GM19043 (cell line): Measurements from ENCODE around the gene TEKTIP1.
"Not testable (repeated sequence)": the region's sequence is repeated elsewhere in the genome, so short reads cannot be mapped to it uniquely, and the experiment has no call there.

Experiments
- ATAC-seq: cut with Tn5 transposase; IDR thresholded peaks from one replicate; pipeline ENCODE4 v1.9.1; 2021; ENCODE audit warnings: low read depth; ENCODE audit not compliant: unreplicated experiment

Gene TEKTIP1

GRCh38 chr19:3555653-3556422 lies 16.9 kb downstream of the TEKTIP1 start:
- no peak for ATAC-seq

DNA sequence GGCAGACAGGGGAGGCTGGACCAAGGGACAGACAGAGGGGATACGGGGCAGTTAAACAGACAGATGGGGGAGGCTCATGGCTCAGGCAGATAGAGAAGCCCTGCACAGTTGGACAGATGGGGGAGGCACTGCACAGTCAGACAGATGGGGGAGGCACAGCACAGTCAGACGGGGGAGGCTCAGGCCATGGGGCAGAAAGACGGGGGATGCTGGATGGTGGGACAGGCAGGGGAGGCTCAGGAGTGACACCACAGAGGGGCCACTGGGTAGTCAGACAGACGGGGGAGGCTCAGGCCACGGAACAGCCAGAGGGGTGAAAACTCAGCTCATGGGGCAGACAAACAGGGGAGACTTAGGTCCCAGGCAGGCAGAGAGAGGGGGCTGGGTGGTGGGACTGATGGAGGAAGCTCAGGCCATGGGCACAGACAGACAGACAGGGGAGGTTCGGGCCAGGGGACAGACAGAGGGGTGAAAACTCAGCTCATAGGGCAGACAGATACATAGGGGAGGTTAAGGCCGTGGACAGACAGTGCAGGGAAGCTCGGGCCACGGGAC lies 17.5 kb downstream of the TEKTIP1 start:
- ATAC-seq: no peak

- ATAC-seq: peak; percentile 8
Observed at GRCh38 chr19:3556978-3557460, 18.0 kb downstream of the TEKTIP1 start.

- peak; percentile 72 for ATAC-seq
Observed at GRCh38 chr19:3557461-3558248, 18.7 kb downstream of the TEKTIP1 start, which contains the start of gene MFSD12. MFSD12 (minus strand) TSS chr19:3557586; CDS start chr19:3557403, 183 bp downstream.

DNA sequence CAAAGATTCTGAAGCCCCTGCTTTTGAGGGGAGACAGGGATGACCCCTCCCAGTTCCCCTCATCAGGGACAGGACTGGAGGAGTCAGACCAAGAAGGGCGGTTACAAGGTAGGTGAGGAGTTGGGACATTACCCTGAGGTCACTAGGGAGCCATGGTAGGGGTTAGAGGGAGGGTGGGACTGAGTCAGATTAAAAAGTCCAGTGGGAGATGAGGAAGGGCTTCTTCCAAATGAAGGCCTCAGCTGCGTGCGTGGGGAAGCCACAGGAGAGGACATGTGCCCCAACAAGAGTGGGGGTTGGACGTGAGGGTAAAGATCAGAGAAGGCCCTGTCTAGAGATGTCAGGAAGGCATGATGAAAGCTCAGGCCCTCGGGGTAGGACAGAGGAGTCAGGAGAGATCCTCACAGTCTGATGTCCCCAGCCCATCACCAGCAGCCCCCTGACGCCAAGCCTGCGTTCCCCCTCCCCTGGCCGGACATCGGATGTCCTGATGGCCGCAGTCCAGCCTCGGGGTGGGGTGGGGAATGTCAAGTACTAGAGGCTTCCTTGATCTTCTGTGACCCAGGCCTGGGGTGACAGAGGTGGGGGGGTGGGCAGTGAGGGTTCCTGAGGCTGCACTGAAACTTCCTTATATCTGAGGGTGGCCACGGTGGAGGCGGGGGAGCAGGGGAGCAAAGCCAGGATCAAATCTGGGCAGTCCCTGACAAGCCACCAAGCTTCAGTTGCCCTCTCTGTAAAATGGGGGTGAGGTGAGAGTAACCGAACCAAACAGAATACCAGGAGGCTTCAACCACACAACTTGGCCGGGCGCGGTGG lies 24.9 kb downstream of the TEKTIP1 start:
- ATAC-seq: no peak

GRCh38 chr19:3565139-3565538 lies 26.2 kb downstream of the TEKTIP1 start:
- ATAC-seq: no peak

DNA sequence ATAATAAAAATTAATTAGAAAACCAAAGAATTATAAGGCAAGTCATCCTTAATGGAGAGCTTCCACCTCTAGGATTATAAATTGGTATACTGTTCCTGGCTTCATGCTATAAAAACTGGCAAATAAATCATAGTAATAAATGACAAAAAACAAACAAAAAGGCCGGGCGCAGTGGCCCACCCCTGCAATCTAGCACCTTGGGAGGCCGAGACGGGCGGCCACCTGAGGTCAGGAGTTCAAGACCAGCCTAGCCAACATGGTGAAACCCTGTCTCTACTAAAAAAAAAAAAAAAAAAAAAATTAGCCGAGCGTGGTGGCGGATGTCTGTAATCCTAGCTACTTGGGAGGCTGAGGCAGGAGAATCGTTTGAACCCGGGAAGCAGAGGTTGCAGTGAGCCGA lies 31.1 kb downstream of the TEKTIP1 start:
- not testable (repeated sequence) for ATAC-seq

DNA sequence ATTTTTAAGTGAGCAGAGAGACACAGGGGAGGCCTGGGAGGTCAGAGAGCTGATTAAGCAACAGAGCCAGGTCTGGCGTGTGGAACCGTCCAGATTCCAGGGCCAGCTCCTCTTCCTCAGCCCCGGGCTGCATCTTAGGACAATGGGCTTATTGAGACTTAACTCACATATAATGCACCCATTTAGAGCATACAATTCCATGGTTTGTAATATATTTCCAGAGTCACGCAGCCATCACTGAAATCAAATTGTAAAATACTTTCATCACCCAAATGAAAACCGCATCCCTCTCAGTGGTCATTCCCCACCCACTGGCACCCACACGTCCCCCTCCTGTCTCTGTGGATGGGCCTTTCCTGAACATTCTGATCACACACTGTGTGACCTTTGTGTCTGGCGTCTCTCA lies 31.6 kb downstream of the TEKTIP1 start:
- no peak for ATAC-seq

DNA sequence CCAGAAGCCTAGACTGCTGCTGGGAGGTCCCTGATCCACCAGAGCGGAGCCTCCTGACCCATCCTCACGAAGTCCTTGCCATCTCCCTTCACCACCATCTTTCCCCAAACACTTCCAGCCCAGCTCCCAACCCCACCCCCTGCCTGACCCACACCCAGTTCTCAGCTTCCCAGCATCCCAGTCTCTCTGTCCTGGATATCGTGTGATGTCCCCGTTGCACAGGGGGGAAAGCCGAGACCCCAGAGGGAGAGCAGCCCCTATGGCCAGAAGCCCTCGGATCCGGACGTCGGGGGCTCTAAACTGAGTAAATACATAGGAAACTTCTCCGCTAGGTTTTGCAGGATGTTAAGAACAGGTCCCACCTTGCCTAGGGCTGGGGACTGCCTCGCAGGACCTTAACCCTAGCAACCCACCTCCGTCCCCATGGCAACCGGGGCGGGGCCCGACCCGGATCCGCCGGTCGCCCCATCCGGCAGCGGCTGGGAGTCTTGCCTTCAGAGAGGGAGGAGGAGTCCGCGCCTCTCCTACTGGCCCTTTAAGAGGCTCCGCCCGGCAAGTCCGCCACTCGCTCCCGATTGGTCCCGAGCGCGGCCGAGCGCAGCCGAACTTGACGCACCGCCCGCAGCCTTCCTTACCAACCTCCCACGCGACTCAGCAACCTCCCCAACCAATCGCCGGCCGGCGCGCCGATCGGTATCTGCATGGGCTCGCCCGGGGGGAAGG lies 33.3 kb downstream of the TEKTIP1 start:
- peak; percentile 92 for ATAC-seq

GRCh38 chr19:3572855-3573161 lies 33.8 kb downstream of the TEKTIP1 start, which contains the start of gene HMG20B:
HMG20B (plus strand) TSS chr19:3572944; CDS start chr19:3573310, 366 bp downstream.
- no peak for ATAC-seq

- no peak for ATAC-seq
Observed at GRCh38 chr19:3573162-3573857, 34.3 kb downstream of the TEKTIP1 start.

GRCh38 chr19:3573858-3574637 lies 35.1 kb downstream of the TEKTIP1 start:
- ATAC-seq: no peak

- ATAC-seq: no peak
Observed at GRCh38 chr19:3575260-3575741, 36.3 kb downstream of the TEKTIP1 start.

GRCh38 chr19:3575949-3576673 lies 37.1 kb downstream of the TEKTIP1 start:
- ATAC-seq: no peak

GRCh38 chr19:3576696-3577443 lies 37.9 kb downstream of the TEKTIP1 start:
- no peak for ATAC-seq

- ATAC-seq: no peak
Observed at GRCh38 chr19:3577723-3578344, 38.9 kb downstream of the TEKTIP1 start.

DNA sequence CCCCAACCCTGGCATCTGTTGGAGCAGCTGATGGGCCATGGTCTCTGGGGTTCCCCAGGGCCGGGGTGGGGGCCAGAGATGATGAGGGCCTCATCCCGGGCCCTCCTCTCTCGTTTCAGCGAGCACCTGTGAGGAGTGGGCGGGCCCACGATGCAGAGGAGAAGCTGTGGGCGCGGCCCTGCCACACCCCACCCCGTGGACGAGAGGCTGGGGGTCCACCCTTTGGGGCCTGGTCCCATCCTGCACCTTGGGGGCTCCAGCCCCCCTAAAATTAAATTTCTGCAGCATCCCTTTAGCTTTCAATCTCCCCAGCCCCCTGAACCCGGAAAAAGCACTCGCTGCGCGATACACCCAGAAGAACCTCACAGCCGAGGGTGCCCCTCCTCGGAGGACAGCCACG lies 39.4 kb downstream of the TEKTIP1 start:
- ATAC-seq: no peak
